HG03103 (cell line): Measurements from ENCODE around the gene KLK10.

ENCODE experiments used
- ATAC-seq: cut with Tn5 transposase; IDR thresholded peaks from one replicate; pipeline ENCODE4 v1.9.1; 2021; ENCODE audit warnings: low read depth; ENCODE audit not compliant: unreplicated experiment

The KLK10 gene

DNA sequence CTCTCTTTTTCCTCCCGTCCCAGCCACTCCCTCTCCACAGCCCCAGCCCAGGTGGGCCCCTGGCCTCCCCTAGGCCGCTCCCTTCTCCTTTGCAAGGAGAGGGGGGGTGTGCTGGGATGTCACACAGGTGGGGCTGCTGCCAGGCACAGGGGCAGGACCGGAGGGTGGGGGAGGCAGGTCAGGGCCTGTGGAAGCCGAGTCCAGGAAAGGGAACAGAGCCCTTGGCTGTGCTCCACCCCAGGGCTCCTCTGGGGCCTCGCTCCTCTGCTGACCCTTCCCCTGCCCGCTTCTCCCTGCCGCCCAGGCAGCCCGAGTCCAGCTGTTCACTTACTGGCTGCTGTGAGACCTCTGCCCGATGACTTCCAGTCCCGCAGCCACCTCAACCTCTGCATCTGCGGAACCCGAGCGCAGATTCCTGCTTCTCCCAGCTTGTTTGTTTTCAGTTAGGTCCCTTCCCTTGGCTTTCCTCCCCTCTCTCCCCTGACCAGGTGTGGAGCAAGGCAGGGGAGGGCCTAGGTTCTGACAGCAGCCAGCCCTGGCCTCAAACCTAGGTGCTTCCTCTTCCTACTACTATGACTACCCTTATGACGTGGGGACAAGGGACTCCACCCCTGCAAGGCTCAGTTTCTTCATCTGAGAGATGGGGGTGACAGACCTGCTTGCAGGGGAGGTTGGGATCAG lies 7.8 kb upstream of the KLK10 start:
- ATAC-seq: no peak

DNA sequence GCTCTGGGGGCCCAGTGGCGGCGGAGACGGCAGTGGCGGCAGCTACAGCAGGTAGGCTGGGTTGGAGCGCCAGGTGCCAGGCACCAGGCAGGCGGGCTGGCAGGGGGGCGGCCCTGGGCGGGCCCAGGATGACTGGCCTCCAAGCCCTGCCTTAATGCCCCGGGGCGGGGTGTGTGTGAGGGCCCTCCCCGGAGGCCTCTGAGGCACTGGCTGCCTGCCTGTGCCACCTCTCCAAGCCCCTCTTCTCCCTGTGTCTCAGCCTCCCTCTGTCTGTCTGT lies 7.0 kb upstream of the KLK10 start, which contains the start of gene KLK11:
Gene KLK11, minus strand, starts transcription at position 63 of the 278 bp plus-strand sequence. CDS start 985 bp downstream, outside the sequence.
- no peak for ATAC-seq

DNA sequence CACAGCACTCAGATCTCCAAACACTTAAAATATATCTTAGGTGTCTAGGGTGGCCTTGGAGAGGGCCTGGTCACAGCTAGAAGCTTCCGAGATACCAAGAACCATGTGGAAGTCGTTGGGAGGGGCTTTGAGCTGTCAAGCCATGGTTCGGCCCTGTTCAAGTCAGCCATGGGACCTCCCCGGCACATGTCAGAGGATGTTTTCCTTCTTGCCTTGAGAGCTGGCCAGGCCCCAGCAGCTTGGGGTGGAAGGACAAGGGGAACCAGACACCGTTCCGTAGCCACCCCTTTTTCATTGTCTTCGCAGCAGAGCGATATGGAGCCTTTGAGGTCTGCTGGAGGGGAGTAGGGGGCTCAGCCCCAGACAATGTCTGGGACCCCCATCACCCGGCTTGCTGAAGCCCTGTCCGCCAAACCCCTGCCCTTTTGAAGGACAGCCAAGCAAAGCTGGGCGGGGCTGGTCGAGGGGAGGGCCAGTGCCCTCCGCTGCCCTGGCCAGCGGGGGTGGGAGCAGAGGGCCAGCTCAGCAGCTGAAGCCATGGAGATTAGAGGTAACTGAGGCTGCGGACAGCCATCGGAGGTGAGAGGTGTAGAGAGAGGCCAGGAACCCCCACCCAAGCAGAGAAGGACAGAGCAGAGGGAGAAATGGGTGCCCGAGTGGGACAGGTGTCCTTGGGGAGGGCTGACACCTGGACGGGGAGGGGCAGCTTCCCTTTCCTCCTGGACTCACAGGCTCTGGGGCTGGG lies 6.5 kb upstream of the KLK10 start:
- no peak for ATAC-seq

DNA sequence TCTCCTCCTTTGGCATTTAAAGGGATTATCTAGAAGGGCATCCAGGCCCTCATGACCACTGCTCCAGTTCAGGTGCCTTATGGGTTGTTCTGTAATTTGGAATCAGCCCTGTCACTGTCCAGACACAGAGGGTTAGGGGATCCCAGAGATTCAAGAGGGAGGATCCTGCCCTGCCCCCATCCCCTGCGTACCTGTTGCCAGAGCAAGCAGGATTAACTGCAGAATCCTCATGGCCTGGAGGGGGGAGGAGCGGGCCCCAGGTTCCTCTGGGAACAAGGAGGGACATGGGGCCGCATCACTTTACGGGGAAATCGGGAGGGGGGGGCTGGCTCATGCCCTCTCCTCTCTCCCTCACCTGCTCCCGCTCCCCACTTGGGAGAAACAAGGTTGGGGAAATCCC lies 5.9 kb upstream of the KLK10 start:
- no peak for ATAC-seq

DNA sequence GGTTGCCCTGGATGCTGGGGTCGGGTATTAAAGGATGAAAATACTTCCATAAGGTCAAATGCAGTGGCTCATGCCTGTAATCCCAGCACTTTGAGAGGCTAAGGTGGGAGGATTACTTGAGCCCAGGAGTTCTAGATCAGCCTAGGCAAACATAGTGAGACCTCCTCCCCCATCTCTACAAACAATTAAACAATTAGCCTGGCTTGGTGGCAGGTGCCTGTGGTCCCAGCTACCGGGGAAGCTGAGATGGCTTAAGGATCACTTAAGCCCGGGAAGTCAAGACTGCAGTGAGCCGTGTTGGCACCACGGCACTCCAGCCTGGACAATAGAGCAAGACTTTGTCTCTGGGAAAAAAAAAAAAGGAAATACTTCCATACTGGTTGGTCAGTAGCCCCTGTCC lies 5.4 kb upstream of the KLK10 start:
- ATAC-seq: no peak

DNA sequence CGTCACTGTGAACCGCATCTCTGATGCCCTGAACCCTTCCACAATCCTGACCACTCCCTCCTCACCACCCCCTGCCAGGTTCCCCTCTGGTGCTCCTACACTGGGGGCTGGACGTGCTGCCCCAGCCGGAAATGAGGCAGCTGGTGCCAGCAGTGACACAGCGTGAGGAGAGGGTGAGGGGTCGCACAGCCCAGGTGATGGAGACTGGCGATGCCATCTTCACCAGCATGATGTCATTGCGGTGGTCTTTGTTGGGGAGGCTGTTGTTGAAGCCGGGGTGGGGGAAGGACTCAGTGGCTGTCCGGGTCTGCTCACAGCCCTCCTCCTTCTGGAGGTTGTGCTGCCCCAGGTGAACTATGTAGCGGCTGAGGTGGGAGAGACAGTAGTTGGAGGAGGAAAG lies 4.4 kb upstream of the KLK10 start:
- no peak for ATAC-seq

DNA sequence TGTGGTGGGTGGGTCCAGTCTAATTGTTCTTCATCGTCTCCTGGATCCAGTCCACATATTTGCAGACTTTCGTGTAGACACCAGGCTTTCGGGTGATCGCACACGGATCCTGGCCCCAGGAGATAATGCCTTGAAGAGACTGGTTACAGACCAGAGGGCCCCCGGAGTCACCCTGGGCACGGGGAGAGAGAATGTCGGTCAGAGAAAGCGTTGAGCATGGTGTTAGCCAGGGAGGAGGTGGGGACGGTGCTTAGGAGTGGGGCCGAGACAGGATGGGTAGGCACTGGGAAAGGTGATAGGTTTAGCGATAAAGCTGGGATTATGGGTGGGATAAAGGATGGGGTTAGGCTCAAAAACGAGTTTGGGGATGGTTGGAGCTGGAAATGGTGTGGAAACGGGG lies 3.0 kb upstream of the KLK10 start:
- no peak for ATAC-seq

DNA sequence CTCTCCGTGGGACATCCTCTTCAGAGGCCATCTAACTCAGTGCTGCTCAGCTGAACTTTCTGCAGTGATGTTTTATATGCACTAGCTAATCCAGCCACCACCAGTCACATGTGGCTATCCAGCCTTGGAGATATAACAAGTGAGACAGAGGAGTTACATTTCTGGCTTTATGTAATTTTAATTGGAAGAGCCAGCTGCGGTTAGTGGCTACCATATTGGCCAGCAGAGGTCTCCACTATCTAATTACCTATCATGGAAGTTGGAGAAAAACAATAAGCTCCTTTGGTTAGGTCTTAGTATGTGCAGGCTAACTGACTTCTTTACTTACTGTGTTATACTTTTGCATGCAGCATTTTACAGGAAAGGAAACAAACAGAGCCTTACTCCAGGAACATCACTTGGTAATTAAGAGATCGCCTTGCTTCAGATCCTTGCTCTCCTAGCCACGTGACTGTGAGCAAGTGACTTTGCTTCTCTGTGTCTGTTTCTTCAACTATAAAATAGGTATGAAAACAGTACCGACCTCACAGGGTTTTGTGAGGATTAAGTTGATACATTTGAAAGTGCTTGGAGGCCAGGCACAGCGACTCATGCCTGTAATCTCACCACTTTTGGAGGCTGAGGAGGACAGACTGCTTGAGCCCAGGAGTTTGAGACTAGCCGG lies 1.6 kb upstream of the KLK10 start:
- no peak for ATAC-seq

DNA sequence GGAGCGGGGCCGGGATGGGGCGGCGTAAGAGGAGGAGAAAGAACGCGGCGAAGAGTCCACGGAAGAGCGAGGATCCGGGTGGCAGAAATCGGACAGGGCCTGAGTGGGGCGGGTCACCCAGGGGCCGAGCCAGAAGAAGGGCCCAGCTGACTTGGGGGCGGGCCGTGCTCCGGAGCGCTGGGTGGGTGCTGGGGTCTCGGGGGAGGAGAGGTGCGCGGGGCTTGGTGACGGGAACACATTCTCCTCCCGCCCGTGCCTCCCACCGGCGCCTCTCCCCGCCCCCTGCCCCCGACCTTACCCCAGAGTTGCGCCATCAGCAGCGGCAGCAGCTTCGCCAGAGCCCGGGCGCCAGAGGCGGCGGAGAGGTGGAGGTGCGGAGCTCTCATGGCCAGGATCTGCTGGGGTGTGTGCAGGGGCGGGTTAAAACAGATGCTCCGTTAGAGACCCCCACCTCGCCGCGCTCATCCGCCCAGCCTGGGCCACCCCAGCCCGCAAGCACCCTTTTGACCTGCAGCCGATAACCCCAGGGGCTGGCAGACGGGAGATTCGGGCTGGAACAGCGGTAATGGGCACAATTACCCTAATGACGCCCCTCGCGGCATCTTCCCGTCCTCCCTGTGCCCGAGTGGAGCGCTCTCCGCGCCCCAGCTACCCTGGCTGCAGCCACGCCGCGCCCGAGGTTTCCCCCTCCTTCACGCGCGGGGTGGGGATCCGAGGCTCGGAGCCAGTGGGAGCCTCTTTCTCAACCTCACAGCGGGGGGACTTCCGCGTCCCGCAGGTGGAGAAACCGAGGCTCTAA lies 565 bp downstream of the KLK10 start:
- ATAC-seq: no peak

DNA sequence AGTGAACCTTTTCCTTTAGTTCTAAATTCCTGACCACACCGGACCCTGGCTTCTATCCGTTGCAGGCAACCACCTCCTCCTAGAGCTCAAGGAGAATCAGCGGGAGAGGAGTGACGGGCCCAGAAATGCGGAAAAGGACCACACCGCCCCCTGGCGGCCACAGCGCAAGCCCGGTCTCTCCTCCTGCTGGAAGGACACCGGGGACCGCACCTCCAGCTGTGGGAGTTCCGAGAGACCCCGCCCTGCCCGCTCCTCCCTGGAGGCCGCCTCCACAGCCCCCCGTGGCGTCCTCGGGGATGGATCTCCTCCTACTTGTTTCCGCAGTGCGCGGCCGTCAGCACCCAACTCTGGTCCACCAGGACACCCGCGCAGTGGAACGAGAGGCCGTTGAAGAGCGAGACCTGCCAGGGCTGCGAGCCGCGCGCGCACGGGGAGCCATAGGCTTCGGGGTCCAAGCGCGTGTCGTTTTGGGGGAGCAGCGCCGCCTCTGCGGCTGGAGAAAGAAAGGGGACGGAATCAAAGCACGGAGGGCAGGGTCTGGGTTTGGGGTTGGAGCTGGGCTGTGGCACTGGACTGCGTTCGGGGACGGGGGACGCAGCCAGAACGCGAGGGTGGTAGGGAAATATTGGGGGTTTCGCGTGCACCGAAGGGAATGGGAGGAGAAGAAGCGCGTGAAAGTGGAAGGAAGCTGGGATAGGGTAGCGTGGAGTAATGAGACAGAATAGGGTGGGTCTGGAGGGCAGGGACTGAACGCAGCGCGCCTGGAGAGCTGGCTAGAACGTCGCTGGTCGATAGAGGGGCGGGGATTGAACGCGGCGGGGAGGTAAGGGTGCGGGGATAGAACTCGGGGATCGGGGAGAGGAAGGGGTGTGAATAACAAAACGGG lies 2.5 kb downstream of the KLK10 start:
- ATAC-seq: no peak

DNA sequence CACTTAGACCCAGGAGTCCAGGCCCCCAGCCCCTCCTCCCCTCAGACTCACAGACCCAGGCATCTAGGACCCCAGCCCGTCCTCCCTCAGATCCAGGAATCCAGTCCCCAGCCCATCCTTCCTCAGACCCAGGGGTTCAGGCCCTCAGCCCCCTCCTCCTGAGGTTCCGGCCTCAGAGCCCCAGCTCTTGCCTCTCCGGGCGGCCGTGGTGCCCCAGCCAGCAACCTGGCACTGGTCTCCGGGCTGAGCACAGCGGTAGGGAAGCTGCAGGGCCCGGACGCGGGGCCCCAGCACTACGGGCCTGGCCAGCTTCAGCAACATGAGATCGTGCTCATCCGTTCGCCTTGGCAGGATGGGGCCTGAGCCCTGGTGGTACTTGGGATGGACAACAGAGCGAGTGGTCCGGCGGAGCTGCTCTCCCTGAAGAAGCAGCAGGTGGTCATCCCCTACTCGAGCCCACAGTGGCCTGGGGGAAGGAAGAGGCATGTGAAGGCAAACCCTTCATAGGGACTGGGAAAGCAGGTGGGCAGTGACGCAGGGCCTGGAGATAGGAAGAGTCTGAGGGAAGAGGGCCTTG lies 3.7 kb downstream of the KLK10 start:
- ATAC-seq: no peak

DNA sequence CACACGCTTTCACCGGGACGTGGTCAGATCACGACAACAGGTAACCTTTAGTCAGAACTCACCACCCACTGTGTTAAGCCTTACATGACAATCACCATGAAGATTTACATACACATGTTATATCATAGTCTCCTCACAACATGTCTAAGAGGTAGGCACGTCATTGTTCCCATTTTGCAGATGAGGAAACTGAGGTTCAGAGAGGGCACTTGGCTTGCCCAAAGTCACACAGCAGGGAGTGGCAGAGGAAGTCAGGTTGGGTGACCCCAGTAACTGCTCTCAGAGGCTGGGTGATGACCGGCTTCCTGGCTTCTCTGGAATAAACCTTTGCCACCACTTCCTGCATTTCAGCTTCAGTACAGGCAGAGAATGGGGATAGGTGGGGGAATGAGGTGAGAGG lies 5.3 kb downstream of the KLK10 start:
- ATAC-seq: no peak

DNA sequence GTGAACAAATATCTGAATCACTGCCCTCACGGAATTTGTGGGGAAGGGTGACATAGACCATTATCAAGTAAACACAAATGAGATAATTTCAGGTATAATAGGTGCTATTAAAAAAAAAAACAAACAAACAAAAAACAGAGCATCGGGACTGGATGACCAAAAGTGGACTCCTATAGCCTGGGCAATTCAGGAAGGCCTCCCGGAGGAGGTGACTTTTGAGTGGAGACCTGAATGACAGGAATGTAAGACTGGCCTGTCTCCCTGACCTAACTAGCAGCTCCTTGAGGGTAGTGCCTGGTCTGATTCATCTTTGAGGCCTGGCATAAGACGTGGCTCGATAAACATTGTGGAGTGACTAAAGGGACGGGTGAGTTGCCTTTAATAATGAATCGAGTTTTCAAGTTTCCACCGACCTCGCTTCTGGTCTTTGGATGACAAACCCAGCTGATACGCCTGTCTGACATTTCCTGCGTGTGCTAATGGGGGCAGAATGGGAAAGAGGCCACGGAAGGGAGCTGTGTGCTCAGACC lies 6.8 kb downstream of the KLK10 start:
- ATAC-seq: no peak

DNA sequence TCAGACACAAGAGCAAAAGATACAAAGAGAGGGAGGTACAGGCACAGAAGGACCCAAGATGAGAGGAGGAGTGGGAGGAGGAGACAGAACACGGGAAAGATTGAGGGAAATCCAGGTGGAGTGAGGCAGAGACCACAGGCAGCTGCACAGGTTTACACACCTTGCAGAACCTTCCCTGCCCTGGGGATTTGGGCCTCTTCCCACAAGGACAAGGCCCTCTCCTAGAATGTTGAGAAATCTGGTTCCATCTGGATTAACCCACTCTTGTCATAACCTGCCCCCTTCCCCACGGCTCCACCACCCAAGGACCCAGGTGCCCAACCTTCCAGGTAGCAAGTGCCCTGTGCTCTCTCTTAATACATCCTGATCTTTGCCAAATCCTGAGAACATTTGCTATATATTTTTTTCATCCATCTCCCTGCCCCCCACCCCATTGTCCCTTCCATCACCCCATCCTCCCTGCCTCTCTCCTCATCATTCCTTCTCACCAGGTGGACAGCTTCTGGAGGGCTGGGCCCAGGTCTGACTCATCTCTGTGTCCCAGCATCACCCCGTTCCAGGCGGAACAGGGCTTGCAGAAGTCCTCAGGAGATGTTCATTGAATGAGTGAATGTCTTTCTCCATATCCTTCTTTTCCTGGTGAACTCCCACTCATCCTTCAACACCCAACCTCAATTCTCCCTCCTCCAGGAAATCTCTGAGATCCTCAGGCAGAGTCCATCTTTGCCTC lies 9.3 kb downstream of the KLK10 start:
- ATAC-seq: no peak

DNA sequence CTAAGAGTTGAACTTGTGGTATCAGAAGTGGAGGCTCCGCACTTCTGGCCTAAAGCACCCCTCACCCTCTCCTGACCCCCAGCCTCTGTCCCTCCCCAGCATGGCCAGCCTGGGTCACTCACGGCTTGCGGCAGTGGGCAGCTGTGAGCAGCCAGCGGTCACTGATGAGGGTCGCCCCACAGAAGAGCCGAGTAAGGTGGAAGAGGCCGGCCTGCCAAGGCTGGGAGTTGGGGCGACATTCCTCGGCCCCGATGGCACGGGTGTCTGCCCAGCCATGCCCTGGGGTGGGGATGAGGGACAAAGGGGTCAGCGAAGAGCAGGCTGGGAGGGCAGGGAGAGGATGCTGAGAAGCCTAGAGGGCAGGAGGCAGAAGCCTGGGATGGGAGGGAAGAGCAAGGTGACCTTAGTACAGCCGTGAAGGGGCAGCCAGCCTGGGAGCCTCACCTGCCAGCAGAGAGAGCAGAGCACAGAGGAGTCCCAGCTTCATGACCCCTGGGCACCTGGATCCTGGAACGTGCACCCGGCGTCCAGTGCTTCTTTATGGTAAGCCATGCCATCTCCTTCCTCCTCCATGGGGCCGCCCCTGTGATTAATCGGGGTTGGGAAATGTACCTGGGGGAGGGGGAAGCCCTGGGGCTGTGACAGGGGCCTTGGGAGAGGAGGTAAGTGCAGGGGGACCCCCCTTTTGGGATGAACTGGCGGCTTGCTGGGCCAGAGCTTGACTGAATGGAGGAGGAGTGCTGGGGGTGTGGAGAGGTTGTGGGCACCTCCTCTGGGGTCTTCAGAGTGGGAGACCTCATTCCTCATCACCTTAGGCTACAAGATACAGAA lies 10.2 kb downstream of the KLK10 start:
- no peak for ATAC-seq

DNA sequence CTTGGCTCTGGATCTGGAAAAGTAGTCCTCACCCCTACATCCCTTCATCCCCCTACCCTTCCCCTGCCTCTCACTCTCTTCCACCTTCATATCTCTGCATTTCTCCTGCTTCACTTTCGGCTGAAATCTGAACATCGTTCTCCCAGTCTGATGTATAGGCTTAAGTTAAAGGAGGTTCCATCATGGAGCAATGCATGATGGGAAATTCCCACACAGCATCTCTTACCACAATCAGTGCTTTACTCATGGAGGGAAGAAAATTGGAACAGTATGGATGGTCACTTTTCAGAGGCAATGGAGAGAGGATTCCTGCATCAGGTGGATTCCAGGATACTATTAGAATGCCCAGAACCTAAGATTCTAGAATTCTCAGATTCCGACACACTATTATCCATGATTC lies 12.0 kb downstream of the KLK10 start:
- ATAC-seq: no peak

DNA sequence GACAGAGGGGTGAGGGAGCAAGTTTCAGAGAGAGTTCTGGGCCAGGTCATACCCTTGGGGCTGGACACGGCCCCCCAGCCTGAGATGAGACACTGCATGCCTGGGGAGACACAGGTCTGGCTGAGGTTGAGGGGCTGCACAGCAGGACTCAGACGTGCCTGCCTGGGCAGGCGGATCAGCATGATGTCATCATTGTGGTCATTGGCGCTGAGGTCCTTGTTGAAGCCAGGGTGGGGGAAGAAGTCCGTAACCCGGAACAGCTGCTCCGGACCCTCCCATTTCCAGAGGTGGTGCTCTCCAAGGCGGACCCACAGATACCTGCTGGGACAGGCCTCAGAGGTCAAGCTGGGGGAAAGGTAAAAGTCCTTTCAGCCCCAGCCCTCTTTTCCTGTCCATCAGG lies 13.1 kb downstream of the KLK10 start:
- ATAC-seq: no peak

DNA sequence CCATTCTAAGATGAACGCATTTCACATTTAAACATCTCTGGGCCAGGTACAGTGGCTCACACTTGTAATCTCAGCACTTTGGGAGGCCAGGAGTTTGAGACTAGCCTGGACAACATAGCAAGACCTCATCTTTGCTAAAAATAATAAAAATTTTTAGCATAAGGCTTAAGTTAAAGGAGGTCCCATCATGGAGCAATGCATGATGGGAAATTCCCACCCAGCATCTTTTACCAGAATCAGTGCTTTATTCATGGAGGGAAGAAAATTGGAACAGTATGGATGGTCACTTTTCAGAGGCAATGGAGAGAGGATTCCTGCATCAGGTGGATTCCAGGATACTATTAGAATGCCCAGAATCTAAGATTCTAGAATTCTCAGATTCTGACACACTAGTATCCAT lies 14.3 kb downstream of the KLK10 start:
- no peak for ATAC-seq
